Muscle of back (tissue), 11 donors: ENCODE data around the gene MMP20. TPM values are rescaled to one million over a fixed set of nuclear protein-coding genes. Genes with fewer than 3 reads are reported as not detected.

ENCODE experiments used
- DNase-seq, 3 donors: peaks; one replicate each; pipeline versions ENCODE4 v3.0.0 to v3.0.0-alpha.2; 2013
- polyA plus RNA-seq, 10 donors: library from polyadenylated mRNA; unstranded; fragments of 120-200 nt; gene quantifications; one replicate each; pipeline ENCODE4 v1.2.1, GENCODE V29; 2013; ENCODE audit not compliant: insufficient read length in 10 of 10

The MMP20 gene
- polyA plus RNA-seq, 10 donors: not detected

DNA sequence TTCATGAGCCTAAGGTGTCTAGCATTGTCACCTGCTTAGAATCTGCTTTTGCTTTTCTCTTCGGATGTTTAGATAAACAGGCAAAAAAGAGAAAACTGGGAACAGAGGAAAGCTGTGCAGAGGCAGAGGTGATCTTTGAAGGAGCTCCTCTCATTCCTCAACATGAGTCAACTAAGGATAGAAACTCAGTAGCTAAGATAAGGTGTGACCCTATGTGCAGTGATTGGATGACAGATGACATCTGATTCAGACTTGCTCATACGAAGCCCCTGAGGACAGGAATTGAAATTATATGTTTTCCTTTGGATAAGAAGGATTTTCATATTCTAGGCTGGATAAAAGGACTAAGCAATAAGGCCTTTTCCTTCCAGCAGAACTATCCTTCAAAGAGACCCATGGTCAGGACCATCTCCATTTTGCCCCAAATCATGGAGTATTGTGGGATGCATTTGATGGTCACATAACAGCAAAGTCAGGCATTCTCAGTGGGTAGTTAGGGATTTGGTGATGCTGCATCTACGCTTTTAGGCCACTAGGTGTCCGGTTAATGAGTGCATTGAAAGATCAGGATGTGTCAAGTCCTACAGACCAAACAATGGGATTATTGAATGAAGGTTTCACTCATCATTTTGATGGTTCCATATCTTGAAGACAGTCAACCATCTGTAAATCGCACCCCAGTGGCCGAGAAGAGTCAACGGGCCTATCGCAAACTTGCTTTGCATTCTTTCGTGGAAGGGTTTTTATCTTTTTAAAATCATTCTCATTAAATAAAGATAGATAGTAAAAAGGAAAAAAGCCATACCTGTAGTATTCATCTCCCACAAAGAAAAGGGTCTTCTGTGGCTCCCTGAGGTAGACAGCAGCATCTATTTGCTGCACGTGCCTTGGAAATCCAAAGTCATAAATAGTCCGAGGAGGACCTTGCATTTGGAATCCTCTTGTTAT, 32.2 kb downstream of the MMP20 start:
- no peak for DNase-seq

DNA sequence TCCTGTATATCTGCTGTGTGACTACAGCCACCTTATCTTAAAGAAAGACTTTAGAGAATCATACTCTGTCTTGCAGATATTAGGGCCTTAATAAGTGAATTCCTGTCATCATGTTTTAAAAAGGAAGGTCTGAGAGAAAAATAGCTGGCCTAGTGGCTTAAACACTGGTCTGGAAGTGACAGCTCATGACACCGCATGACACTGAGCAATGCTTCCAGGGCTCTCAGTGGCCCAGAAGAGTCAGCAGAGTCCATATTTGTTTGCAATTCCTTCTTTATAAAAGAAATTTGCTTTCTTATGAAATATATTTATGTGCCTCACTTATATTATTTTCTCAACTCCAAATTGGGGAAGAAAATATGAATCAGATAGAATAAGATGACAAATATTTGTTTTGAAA, 33.0 kb downstream of the MMP20 start:
- no peak for DNase-seq

DNA sequence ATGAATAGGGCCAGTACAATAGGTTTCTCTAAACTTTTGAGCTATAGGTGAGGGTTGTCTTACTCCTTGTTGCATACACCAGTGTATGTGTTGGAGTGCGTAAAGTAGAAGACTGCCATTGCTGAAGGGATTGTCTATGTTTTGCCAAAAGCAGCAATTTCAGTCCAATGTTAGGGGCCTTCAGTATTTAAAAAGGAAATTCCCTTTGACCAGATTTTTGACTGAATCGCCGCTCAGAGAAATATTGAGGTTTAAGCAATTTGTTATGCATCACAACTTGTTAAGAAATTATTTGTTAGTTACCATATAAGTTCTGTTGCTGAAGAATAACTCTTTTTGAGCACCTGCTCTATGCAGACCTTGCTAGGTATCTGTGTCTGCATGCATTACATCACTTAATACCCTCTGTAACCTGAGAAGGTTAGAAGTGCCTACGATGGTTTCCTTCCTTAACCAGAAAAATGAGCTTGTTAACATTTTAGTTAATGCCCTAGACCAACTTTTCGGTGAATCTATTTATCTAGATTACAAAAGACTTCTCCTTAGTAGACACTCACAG, 33.9 kb downstream of the MMP20 start:
- DNase-seq: no peak

DNA sequence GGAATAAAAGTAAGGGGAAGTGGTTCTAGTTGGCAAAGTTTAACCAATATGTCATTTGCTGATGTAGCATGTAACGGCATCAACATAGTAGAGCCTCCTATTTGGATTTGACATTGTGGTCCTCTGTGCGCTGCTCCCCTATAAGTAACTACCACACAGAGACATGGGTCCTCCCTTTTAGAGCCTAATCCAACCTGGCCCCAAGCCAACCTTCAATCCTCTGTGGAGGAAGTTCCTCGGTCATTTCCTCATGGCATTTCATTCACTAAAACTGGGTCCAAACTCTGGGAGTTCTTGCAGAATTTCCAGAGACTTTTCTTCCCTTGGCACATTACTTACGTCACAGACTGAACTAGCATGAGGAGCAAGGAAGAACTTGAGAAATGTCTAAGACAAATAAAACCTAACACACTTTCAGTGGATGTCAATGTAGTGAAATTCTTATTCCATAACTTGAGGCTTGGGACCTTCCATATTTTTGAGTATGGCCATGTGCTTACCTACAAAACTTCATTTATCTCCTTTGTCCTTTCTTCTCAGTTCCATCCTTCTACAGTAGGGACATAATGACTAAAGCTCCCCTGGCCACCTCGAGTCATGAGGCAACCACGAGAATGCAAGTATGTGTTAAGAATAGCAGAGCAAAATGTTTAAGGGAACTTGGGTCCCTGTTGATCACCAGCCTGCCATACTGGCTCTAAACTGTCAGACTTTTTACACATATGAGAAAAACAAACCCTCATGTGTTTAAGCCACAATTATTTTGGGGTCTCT, 34.7 kb downstream of the MMP20 start:
- no peak for DNase-seq

DNA sequence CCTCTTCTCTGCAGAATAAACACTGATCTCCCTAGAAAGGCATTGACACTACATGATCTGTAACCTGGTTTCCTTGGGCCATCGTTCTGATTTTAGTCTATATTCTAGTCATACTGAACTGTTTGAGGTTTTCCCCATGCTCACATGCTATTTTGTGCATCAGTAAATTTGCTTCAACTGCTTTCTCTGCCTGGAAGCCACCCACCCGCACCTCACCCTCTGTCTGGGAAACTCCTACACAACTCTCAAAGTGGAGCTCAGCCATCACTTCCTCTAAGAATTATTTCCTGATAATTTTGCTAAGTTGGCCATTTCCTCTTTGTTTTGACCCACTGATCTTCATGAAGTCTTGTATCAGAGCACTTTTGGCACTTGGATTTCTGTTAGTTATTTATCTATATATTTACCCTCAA, 36.1 kb downstream of the MMP20 start:
- no peak for DNase-seq

DNA sequence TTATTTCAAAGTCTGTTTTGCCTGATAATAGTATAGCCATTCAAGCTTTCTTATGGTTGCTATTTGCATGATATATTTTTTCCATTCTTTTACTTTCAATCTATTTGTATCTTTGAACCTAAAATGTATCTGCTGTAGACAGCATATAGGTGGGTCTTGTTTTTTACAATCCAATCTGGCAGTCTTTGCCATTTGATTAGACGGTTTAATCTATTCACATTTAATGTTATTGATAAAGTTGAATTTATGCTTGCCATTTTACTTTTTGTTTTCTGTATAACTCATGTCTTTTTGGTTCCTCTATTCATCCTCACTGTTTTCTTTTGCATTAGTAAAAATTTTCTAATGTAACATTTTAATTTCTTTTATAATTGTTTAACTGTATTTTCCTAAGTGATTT, 37.4 kb downstream of the MMP20 start:
- DNase-seq: no peak

DNA sequence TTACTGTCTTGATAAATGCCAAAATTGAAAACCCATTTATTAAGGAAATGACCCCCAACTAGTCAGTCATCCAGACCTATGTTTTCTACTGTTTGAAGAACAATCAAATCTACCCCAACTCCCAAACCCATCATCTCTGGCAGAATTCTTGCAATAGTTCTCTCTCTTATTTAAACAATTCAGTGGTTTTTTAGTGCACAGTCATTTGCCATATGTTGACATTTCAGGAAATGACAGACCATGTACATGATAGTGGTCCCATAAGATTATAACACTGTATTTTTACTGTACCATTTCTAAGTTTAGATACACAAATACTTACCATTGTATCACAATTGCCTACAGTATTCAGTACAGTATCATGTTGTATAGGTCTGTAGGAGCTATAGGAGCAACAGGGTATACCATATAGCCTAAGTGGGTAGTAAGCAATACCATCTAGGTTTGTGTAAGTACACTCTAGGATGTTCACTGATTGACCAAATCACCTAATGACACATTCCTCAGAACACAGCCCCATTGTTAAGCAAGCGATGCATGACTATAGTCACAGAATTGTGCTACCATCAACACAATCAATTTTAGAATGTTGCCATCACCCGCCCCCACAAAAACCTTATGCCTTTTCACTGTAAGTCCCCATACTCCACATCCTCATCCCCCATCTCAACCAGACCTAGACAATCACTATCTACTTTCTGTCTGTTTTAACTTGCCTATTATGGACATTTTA, 41.8 kb downstream of the MMP20 start:
- DNase-seq: no peak

DNA sequence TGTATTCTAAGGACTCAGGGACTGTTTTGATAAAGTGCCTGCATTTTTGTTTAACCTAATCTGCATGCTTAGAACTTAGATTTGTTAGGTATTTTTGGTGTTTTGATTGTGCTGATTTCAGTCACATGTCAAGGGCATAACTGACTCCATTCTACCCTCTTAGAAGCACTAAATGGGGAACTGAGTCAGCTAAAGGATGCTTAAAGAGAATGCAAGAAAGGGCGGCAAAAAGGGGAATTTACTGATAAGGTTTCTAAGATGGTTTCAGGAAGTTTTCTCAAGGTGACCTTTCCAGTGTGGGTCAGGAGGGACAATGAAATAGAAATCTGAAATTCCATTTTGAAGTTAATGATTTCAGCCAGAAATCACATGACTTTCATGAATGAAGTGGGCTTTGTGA, 43.0 kb downstream of the MMP20 start:
- no peak for DNase-seq

DNA sequence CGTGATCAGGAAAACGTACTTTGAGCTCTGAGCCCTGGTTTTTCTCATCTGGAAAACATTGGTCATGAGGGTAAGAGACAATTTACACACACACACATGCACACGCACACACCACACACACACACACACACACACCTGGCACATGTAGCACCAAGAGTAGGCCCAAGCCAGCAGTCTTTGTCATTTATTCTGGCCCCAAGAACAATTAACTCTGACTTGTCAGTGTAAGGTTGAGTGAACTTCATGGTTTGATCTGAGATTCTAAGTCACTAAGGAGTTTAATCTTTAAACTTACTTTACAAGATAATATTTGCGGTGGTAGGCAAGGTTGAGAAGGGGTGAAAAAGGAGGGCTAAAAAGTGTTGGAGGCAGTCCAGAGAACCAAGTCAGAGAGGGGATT, 44.1 kb downstream of the MMP20 start:
- no peak for DNase-seq

DNA sequence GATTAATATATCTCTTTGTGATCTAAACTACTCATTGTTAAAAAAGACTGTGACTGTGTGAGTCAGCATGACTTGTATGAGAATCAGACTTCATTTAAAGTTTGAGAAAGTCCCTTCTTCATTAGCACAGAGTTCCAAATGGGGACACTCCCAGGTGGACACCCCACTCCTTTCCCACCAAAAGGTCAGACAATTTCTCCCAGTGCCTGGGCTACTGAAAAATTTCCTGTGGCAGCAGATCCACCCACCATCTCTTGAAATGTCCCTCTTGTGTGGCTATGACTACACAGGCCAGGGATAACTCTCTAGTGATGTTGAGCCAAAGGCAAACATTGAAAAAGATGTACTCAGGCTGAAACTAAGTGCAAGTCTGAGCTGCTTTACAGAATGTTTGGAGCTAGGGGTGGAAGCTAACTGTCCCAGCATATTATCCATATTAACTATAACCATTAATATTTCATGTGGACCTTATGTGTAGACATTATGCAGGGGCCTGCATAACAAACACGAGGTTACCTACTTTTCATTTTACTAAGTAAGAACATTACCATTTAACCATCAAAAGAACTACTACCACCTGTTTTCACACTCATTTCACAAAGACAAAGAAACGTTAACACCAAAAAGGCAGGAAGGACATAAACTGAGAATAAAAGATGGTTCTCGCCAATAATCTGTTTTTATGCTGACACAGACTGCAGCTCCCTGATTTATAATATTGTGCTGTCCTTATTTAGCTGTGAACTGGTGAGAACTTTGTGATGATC, 44.8 kb downstream of the MMP20 start:
- DNase-seq: no peak

DNA sequence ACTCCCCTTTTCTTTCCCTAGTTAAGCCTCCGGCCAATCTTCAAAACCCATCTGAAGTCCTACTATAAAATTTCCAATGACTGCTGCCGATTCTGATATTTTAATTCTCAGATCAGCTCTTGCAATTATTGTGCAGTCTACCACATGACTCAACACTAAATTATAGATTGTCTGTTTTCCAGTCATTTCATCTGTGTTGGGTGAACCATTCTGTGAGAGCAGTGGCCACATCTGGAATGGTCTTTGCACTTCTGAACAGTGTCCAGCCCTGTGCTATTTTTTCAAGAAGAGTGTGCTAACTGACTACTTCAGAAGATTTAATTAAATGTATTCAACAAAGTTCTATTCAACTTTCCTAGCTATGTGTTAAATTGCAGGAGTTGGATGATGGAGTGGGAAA, 47.4 kb downstream of the MMP20 start:
- no peak for DNase-seq

DNA sequence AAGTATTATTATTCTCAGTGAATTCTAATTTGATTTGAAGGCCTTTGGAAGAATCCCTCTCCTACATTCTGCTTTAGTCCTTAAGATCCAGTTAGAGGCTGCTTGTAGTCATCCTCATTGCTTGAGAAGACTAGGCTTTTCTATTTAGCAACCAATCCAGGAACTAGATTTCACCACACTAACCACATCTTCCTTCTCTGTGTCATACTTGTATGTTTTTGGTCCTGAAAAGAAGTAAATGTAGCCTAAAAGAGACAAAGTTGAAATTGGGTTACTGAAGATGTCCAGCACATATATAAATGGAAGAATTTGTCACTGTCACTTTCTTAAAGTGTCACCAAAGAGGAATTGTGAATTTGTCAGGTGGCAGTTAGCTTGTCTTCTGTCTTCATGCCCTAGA, 48.0 kb downstream of the MMP20 start:
- DNase-seq: no peak

DNA sequence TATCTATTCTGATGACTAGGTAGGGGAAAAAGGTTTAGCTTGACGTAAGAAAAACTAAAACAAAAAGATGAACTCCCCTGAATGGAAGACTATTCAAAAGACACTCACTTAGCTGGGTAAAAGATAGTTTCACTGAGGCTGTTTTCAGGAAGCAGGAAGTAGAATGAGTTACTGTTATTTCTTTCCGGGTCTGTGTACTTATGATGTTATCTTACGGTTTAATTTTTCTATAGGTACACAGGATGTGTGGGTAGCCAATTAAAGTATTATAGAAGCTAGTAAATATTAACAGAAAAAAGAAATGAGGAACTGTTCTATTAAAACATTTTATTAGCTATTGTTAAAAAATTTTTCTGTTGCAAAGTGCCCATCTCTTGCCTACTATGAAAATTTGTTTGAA, 48.8 kb downstream of the MMP20 start:
- DNase-seq: no peak

DNA sequence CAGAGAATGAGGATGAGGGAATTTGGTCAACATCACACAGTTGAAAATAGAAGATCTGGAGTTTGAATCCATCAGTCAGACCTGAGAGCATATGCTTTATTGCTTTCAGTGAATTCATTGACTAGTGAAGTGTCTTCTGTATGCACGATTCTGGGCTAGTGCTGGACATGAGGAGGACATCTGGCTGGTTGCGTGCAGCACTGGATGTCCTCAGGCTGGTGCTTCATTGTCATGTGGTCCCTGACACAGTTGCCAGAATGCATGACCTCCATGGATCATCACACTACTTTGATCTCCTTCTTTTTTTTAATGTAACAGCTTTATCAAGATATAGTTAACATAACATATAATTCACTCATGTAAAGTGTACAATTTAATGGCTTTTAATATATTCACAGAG, 50.1 kb downstream of the MMP20 start:
- DNase-seq: no peak

DNA sequence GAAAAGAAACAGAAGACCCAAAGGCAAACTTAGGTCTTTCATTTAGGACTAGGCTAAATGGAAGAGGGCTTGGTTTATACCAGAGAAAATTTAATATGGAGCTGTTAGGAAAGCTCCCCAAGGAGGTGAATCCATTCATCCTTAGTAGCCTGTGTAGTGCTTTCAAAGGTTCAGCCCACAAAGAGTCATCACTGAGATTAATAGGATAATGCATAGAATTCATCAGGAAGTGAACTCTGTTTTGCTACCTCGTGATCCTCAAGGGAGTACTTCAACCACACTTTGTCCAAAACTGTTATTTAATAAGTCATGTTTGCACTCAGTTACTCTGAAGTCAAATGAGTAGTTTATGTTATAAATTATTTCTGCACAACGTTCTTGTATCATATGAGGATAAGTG, 51.3 kb downstream of the MMP20 start:
- peak in 1 of 3 donors; percentile 5 for DNase-seq

DNA sequence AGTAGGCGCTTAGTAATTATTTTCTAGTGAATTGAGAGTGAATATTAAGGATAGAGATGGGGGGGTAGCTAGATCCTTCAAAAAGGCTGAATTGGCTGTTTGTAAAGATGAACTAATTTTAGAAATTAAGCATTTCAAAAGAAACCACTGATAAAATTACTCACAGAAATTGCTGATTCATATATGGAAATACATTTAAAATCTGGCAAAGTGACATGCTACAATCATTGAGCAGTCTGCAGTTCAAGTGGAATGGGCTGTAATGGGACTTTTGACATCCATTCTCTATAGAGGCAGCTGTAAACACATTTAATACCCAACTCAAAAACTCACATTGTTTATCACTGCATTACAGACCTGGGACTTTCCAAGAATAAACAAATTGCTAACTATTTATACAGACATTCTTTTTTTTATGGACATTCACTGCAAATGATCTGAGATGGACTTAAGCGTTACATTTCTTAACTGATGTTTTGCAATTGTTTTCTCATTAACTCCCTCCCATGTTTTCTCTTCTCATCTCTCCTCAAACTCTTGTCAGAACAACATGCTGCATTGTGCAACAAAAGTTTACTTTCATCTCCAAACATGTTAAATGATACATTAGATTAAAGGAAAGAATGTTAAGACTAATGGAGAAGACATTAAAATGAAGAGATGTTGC, 52.4 kb downstream of the MMP20 start:
- DNase-seq: no peak

DNA sequence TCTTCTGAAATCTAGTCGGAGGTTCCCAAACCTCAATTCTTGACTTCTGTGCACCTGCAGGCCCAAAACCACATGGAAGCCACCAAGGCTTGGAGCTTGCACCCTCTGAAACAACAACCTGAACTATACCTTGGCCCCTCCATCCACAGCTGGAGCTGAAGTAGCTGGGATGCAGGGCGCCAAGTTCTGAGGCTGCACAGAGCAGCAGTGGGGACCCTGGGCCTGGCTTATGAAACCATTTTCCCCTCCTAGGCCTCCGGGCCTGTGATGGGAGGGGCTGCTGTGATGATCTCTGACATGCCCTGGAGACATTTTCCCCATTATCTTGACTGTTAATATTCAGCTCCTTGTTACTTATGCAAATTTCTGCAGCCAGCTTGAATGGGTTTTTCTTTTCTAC, 56.3 kb downstream of the MMP20 start:
- no peak for DNase-seq

DNA sequence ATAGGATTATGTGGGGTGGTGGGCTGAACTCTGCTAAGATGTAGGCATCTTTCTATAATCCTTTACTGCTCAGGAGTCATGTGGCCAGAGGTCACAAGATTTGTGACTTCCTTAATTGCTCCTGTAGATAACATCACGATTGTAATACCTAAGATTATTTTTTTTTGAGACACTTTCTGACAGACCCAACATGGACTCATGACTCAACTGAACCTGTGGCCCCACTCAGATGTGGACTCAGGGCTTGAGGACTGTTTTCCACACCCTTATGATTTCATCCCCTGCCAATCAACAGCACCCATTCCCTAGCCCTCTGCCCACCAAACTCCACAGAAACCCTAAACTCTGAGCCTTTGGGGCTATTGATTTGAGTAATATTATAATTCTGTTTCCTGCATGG, 59.0 kb downstream of the MMP20 start:
- DNase-seq: no peak

DNA sequence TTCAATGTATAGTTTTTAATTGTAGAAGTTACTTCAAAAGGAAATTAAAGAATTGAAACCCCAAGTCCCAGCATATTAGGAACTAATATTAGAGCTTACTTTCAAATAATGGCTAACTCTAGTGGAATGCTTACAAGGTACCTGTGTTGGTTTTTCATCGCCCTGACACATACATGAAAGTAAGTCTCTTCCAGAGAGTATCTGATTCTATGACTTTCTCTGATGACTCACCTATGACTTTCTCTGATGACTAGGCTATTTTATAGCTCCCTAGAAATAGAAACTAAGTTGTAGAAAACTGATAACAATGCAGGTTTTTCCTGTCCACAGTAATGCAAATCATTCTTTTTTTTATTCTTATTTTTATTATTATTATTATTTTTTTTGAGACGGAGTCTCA, 61.0 kb downstream of the MMP20 start:
- peak in 1 of 3 donors; percentile 18 for DNase-seq

DNA sequence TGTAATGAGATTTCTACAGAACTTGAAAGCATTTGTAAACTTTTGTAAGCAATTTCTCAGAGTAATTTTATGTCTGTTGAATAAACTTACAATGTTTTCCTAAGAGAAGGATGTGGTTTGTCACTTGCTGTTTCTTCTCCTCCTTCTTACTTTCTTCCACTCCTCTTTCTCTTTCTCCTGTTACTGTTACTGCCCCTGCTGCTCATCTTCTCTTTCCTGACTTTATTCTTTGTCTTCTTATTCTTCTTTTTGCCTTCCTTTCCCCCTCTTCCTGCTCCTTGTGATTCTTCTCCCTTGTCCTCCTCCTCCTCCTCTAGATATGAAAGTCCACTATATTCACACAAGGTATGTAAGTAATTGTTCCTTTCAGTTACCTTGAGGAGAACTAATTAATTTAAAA, 63.5 kb downstream of the MMP20 start:
- DNase-seq: no peak

DNA sequence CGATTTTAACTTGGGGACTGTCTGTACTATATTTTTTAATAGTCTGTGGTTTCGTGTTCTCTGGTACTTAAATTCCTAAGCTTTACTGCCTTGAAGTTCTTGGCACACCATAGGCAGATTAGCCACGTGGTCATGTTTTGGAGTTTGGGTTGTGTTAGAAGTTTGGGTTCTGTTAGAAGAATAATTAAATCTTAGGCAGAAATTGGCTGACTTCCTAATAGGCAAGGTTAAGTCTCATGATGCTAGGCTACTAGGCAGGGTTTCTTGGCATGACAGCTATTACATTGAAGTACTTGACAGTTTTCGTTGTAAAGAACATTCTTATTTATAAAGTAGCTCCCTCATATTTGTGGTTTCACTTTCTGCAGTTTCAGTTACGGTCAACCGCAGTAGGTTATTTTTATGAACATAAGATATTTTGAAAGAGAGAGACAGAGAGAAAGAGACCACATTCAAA, 64.5 kb downstream of the MMP20 start:
- DNase-seq: peak; percentile 10 to 56 (median 17)
